AML-193 (cell line): ENCODE data around the gene PIF1.
"Not testable (repeated sequence)": the region's sequence is repeated elsewhere in the genome, so short reads cannot be mapped to it uniquely, and the experiment has no call there.

Experiments
- DNase-seq, 2 experiments: peaks; one replicate each; lab custom pipeline; 2025; lab: John Stamatoyannopoulos, UW

PIF1 gene

DNA sequence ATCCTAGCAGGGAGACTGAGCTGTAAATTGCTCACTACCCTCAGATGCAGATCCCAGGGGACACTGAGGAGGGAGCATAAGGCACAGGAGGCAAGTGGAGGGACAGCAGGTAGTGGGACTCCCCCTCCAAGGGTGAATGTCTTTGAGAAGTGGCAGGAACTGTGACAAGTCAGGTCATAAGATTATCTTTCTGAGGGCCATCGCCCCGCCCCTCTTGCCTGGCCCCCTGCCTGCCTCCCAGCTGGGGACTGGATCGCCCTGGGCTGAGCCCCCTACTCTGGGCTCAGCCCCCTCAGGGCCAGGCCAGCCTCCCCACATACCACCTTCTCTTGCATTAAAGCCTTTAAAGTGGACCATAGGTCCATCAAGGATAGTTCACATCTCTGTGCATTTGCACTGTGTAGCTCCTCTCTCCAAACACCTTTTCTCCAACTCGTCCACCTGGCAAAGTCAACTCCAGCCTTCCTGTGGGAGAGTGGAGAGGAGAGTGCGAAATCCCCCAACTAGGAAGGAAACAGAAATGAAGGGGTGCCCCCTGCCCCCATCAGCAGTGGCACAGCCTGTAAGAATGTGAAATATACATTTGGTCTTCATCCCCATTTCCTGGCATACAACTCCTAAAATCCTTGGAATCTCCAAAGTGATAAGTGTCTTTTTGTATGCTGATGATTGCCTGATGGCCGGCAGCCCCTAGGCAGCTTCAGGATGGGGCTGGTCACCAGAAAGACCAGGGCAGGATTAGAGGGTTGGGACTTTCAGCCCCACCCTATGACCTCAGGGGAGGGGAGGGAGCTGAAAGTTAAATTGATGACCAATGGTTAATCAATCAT is 14.7 kb downstream of the PIF1 start:
- DNase-seq, result no peak

DNA sequence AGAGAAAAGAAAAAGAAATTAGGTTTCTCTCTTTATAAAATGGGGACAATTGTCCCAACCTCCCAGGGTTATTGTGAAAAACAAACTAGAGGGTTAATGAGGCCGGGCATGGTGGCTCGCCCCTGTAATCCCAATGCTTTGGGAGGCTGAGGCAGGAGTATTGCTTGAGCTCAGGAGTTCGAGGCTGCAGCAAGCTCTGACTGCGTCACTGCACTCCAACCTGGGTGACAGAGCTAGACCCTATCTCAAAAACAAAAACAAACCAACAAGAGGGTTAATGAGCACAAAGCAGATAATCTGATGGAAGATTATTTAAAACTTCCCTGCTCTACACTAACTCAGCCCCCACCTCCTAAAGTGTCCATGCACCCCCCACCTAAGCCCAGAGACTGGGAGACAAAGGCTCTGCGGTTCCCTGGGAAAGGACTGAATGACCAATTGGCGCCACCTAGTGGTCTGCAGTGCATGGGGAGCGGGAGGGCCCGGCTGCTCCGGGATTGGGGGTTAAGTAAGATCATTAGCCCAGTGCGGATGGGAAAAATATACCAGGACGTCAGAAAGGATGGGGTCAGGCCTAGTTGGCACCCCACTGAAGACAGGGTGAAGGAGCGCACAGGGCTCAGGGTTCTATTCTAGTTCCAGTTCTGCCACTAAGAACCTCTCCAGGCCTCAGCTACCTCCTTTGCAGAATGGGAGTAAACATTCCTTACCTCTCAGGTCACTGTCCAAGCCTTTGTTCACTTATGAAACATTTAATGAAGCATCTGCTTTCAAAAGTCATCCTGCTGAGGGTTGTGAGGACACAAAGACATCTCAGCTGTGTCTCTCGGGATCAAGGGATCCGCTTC is 15.6 kb downstream of the PIF1 start:
- peak; percentile 45 to 52 for DNase-seq

DNA sequence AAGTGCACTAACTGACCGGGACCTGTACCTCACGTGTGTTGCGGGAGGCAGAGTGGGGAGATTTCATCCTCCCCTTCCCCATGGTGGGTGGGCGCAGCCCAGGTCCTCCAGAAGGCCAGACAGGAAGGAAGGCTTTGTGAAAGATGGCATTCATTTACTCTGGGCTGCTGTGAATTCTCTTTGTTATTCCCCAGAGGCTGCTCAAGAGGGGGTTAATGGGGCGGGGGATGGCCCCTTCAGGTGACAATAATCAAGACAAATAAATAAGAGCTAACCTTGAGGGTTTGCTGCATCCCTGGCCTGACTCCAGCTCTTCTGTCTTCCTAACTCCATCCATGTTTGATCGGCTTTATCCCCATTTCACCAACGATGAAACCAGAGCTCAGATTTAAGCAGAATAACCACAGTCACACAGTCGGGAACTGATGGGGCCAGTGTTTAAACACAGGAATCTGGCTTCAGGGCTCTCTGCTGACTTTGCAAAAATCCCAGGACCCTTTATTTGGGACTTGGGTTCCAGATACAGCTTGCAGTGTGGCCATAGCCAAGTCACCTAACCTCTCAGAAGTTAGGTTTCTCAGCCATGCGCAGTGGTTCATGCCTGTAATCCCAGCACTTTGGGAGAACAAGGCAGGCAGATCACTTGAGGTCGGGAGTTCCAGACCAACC is 16.5 kb downstream of the PIF1 start:
- DNase-seq, result no peak

DNA sequence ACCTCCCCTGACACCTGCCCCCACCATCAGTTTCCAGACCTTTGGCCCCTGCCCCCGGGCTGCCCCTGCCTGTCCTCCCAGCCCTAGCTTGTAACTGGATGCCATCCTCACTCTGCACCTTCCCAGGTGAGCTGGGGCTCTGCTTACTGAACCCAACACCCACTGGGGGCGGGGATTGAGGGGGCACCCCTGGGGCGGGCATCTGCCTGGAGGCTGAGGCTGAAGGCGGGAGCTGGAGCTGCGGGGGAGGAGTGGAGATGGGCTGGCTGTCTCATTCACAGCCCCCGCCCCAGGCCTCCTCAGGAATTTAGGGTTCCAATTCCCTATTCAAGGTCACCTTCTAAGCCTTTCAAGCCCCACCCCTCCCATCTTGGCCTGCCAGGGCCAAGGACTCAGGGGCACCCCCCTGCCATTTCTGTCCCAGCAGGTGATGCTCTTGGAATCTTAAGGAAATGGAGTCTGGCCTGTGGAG is 17.7 kb downstream of the PIF1 start:
- DNase-seq, result no peak

DNA sequence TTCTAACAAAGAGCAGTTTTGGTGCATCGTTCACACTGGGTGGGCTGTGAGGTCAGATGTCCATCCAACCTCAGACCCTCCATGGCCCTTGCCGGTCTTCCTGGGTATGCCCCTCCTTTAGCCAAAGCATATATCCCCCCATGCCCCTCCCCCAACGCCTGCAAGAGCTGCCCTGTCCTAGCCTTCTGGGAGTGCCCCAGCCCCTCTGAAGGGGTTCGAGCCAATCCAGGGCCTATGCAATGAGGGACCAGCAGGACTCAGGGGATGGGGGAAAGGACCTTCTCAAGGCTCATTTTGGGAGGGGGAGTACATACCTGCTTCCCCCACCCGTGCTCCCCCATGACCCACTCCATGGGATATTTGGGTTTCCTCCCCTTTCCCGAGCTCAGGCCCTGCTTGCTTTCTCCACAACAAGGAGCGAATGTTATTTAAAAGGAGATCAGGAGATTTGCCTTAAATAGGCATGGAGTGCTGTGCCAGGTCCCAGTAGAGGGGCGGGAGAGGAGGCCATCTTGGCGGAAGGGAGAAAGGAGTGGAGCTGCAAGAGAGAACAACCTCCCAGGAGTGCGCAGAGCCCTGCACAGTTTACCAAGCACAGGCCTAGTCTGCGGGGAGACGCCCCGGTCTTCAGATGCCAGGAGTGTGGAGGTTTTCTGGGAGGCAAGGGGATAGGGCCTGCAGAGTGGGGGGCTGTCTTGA is 18.2 kb downstream of the PIF1 start:
- DNase-seq, result no peak

DNA sequence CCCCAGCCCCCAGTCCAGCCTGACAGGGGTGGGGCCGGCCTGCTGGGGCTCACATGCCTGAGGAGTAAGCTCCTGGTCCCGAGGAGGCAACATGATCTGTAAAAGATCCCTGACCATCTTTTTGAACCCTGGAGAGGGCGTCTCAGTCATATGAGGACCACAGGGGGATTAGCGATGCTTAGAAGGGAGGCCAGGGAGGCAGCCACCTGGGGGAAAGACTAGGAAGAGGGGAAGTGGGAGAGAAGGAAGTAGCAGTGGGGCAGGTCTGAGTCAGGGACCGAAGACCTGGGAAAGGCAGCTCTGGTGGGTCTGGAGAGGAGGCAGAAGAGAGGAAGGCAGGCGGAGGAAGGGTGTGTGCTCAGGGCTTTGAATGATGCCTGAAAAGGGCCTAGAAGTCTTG is 18.9 kb downstream of the PIF1 start:
- no peak for DNase-seq

DNA sequence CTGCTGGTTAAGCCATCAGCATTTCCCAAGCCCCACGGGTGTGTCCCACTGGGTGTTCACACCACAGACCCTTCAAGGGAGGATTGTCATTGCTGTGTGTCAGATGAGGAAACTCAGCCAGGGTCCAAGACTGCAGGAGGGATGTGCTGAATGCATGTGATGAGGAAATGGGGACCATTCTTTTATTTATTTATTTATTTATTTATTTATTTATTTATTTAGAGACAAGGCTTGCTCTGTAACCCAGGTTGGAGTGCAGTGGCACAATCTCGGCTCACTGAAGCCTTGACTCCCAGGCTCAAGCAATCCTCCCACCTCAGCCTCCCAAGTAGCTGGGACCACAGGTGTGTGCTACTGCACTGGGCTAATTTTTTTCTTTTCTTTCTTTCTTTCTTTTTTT is 20.8 kb downstream of the PIF1 start:
- no peak for DNase-seq

DNA sequence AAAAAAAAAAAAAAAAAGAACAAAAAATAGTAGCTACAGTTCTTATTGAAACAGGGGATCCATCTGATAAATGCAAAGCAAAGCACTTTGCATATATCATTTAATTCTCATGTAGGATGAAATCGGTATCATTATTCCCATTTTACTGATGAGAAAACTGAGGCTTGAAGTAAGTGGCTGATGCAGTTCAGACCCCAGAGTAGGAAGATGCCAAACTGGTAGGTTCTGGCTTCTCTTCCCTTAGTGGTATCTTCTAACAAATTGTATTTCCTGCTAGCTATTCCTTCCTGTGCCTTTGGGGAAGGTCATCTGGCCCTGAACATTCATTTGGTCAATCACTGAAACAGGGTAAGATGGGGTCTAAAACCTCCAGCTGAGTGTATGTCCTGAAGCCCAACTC is 21.9 kb downstream of the PIF1 start:
- no peak for DNase-seq

DNA sequence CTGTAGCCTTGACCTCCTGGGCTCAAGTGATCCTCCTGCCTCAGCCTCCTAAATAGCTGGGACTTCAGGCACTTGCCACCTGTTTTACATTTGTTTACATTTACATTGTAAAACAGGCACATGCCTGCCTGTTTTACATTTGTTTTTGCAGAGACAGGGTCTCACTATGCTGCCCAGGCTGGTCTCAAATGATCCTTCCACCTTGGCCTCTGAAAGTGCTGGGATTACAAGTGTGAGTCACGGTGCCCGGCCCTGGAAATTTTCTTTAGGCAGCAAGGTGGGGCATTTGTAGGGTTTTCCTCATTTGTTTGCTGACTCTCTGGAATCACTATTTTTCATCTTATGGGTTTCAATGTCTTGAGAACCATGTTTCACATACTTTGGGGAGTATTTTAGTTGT is 25.0 kb downstream of the PIF1 start:
- DNase-seq, result no peak

DNA sequence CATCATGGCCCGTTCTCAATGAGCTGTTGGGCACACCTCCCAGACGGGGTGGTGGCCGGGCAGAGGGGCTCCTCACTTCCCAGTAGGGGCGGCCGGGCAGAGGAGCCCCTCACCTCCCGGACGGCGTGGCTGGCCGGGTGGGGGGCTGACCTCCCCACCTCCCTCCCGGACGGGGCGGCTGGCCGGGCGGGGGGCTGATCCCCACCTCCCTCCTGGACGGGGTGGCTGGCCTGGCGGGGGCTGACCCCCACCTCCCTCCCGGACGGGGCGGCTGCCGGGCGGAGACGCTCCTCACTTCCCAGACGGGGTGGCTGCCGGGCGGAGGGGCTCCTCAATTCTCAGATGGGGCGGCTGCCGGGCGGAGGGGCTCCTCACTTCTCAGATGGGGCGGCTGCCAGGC is 26.5 kb downstream of the PIF1 start:
- not testable (repeated sequence) for DNase-seq

DNA sequence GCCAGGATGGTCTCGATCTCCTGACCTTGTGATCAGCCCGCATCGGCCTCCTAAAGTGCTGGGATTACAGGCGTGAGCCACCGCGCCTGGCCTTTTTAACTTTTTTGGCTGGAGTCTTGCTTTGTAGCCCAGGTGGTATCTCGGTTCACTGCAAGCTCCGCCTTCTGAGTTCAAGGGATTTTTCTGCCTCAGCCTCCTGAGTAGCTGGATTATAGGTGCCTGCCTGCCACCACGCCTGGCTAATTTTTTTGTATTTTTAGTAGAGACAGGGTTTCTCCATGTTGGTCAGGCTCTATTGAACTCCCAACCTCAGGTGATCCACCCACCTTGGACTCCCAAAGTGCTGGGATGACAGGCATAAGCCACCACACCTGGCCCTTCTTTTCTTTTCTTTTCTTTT is 29.5 kb downstream of the PIF1 start:
- DNase-seq, result not testable (repeated sequence)

DNA sequence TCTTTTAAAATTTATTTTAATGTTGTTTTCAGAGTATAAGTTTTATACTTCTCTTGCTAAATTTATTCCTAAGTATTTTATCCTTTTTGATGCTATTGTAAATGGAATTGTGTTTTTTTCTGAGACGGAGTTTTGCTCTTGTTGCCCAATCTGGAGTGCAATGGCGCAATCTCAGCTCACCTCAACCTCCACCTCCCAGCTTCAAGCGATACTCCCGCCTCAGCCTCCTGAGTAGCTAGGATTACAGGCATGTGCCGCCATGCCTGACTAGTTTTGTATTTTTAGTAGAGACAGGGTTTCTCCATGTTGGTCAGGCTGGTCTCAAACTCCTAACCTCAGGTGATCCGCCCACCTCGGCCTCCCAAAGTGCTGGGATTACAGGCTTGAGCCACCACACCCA is 30.1 kb downstream of the PIF1 start:
- DNase-seq, result not testable (repeated sequence)

DNA sequence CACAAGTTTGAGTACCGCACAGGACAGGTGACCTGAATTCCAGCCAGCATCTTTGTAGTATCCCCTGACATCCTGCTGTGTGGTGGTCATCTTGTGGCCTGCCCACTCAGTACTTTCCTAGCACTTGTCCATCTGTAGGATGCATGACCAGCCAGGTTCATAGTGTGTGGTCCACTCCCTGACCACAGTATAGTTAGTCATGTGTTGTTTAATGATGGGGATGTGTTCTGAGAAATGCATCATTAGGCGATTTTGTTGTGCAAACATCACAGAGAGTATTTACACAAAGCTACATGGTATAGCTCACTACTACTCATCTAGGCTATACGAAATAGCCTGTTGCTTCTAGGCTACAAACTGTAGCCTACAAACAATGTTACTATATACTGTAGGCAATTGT is 33.2 kb downstream of the PIF1 start:
- no peak for DNase-seq

DNA sequence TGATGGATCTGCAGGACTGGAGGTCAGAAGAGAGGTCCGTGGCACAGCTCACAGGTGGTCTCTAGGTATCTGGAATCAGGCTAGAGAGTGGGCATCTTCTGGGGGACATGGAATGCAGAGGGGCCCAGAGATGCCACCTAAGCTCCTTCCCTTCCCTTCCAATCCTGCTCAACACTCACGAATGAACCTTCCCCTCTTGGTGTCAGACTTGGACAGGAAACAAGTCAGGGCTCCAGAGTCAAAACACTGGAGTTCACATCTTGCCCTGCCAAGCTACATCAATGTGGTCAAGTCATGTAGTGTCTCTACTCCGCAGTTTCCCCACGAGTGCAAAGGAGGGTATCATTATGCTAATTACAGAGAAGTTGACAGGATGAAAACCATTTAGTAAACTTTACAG is 34.0 kb downstream of the PIF1 start:
- DNase-seq, result no peak

DNA sequence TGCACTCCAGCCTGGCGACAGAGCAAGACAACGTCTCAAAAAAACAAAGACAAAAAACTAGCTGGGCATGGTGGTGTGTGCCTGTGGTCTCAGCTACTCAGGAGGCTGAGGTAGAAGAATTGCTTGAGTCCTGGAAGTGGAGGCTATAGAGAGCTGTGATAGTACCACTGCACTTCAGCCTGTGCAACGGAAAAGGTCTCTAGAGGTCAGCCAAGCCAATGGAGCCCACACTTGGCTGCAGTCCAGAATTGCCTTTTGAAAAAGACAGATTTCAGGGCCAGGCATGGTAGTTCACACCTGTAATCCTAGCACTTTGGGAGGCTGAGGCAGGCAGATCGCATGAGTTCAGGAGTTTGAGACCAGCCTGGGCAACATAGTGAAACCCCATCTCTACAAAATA is 41.7 kb downstream of the PIF1 start:
- no peak for DNase-seq

DNA sequence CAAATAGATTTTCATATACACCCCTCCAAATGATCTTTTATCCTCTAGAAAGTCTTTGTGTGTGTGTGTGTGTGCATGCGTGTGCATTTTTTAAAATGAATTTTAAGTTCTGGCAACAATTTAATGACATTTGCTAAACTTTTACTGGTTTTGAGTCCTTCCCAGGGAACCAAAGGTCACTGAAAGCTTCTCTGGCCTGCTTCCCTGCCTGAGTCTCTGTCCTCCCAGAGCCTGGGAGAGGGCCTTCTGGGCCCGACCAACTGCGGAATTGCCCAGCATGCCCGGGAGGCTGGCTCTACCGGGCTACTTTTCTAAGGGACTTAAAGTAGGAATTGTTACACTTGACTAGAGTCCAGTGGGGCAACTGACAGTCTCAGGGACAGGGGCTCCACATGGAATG is 42.7 kb downstream of the PIF1 start:
- DNase-seq, result no peak

DNA sequence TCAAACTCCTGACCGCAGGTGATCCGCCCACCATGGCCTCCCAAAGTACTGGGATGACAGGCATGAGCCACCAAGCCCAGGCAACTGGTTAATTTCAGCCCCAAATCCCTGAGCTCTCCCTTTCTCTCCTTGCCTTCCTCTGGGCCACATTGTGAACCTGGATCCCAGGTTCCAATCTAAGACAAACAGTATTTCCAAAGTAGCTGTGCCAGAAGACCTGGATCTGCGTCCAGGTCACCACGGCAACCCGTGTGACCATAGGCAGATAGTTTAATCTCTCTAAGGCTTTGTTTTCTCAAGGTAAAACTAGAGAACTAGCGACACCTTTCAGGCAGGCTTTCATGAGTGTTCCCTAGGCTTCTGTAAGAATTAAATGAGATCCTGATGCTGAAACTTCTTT is 44.1 kb downstream of the PIF1 start:
- DNase-seq, result no peak

DNA sequence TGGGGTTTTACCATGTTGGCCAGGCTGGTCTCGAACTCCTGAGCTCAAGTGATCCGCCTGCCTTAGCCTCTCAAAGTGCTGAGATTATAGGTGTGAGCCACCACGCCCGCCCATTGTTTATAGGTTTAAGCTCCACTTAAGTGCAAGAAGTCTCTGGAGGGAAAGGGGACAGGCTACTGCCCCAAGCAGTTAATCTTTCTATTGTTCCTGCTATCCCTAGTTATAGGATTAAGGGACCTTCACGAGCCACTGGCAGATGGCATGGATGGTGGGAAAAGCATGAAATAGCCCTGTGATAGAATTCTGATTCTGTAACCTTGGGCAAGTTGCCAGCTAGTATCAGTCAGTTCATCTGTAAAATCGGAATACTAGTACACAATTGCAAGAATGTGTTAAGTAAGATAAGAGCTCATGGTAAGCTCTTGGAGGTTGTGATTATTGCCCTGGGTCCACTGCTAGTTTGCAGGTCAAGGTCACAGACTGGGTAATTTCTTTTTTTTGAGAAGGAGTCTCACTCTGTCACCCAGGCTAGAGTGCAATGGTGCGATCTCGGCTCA is 44.8 kb downstream of the PIF1 start:
- DNase-seq, result no peak

DNA sequence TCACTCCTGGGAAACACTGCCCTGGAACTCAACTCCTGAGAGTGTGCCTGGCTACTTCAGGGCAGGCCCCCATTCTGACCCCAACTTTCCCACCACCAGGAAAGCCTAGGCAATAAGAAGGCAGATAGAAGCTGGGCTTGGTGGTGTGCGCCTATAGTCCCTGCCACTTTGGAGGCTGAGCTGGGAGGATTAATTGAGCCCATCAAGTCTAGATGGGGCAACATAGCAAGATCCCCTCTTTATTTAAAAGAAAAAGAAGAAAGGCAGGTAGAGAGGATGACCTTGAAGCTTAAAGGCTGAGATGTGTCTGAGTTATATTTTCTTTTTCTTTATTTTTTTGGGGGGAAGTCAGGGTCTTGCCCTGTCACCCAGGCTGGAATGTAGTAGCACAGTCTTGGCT is 45.8 kb downstream of the PIF1 start:
- DNase-seq, result no peak

DNA sequence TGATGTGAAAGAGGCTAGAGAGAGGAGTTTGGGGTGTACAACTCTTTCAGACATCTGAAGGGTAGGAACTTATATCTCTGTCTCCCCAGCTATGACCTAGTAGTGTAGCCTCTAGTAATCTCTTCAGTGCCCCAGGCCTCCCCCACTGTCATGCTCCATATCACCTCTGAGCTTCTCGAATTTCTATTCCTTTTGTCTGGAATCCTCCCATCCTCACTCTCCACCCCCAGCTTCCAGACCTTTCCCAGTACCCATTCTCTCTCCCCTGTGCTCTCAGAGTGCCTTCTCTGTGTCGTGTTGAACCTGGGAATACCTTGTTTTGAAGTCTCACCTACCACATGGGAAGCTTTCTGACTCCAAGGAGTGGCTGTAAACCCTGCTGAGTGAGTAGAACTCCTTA is 46.4 kb downstream of the PIF1 start:
- DNase-seq, result no peak

DNA sequence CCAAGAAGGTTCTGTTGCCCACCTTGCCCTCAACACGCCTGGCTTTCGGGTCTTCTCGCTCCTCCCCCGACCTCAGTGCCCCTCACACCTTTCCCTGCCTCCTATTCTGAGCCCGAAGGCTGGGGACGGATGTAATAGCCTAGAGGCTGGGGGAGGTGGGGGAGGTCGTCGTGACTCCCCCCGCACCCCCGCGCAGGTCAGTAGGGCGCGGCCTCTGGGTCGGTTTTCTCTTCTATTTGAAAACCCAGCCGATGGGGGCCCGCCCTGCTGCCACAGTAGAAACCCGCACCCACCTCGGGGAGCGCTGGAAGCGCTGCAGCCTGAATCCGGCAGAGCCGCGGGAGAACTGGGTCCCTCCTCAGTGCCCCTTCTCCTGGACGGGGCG is 49.1 kb downstream of the PIF1 start:
- DNase-seq, result no peak
